Sigmoid colon (tissue), 7 donors: ENCODE results near the gene CAPN6. TPM values are rescaled to one million over a fixed set of nuclear protein-coding genes. Genes with fewer than 3 reads are reported as not detected.
A peak's percentile ranks its signal among the peaks of the same experiment; 100 is the strongest.

ENCODE experiments used
- DNase-seq: peaks from one replicate; pipeline ENCODE4 v3.0.0-alpha.2; 2019
- H3K27ac ChIP-seq, 4 donors: fragments of 200-600 bp; sonication (generic); one replicate each; pipeline ENCODE4 v1.5.1; 2016 to 2019; ENCODE audit warnings: mild to moderate bottlenecking in 1 of 4
- H3K27me3 ChIP-seq, 3 donors: fragments of 200-600 bp; sonication (generic); one replicate each; pipeline ENCODE4 v1.5.1; 2019; ENCODE audit warnings: mild to moderate bottlenecking in 1 of 3
- H3K36me3 ChIP-seq, 4 donors: fragments of 200-600 bp; sonication (generic); one replicate each; pipeline ENCODE4 v1.5.1; 2016 to 2019
- H3K4me1 ChIP-seq, 4 donors: fragments of 200-600 bp; sonication (generic); one replicate each; pipeline ENCODE4 v1.5.1; 2017 to 2019
- H3K4me3 ChIP-seq, 4 donors: fragments of 200-600 bp; sonication (generic); one replicate each; pipeline ENCODE4 v1.5.1; 2017 to 2019; ENCODE audit warnings: mild to moderate bottlenecking in 2 of 4, moderate library complexity in 1 of 4
- H3K9me3 ChIP-seq, 4 donors: fragments of 200-600 bp in 3 of 4; sonication (generic) in 3 of 4; one replicate each; pipeline versions ENCODE4 v1.5.1 to v1.6.1; 2013 to 2019
- EP300 ChIP-seq, 4 donors: sonication (generic); formaldehyde crosslinking; IDR thresholded peaks; one replicate each; pipeline ENCODE4 v1.6.1; 2017; ENCODE audit warnings: antibody characterized with exemption in 4 of 4
- POLR2A ChIP-seq, 2 donors: fragments of 450-650 bp; IDR thresholded peaks; one replicate each; pipeline ENCODE4 v1.6.1; 2016; ENCODE audit warnings: antibody characterized with exemption in 2 of 2, mild to moderate bottlenecking in 2 of 2, moderate library complexity in 2 of 2
- POLR2AphosphoS5 ChIP-seq, 4 donors: sonication (generic); formaldehyde crosslinking; IDR thresholded peaks; one replicate each; pipeline ENCODE4 v1.6.1; 2017; ENCODE audit warnings: antibody characterized with exemption in 4 of 4
- WGBS, 2 donors: extraction: QIAGEN DNeasy Blood & Tissue Kit; methylation state at CpG; one replicate each; pipeline ENCODE4 v1.1.7; 2013; 5-methylcytosine and 5-hydroxymethylcytosine counted together
- intact Hi-C: fragments of 100-400 bp; cut with DNase I; formaldehyde crosslinking; loops from one replicate; pipeline ENCODE4 v1.15.1; 2023
- polyA plus RNA-seq, 3 donors: library from polyadenylated mRNA; stranded (reverse); fragments of 200-250 nt; gene quantifications; one replicate each; pipeline ENCODE4 v1.2.3, GENCODE V29; 2013
- total RNA-seq, 4 donors: library from RNA; depleted of rRNA; stranded (reverse); fragments of >200 nt; gene quantifications; one replicate each; pipeline ENCODE4 v1.1.0, GENCODE V29; 2016
- TF ChIP-seq, protein P1 (sequence below), 4 experiments: fragments of 450-650 bp in 3 of 4; fragments of 200-600 bp in 1 of 4; IDR thresholded peaks; one replicate each; pipeline ENCODE4 v1.5.1; 2016 to 2019; ENCODE audit warnings: antibody characterized with exemption in 4 of 4, mild to moderate bottlenecking in 3 of 4, moderate library complexity in 2 of 4
- donor health status: healthy with polysubstance abuse.
- donor health status: Bipolar disorder and iron deficiency.
- donor health status: healthy.

CAPN6 gene
- total and polyA plus RNA-seq, 7 donors = 0.81 to 2.8 (median 1.2) TPM

DNA sequence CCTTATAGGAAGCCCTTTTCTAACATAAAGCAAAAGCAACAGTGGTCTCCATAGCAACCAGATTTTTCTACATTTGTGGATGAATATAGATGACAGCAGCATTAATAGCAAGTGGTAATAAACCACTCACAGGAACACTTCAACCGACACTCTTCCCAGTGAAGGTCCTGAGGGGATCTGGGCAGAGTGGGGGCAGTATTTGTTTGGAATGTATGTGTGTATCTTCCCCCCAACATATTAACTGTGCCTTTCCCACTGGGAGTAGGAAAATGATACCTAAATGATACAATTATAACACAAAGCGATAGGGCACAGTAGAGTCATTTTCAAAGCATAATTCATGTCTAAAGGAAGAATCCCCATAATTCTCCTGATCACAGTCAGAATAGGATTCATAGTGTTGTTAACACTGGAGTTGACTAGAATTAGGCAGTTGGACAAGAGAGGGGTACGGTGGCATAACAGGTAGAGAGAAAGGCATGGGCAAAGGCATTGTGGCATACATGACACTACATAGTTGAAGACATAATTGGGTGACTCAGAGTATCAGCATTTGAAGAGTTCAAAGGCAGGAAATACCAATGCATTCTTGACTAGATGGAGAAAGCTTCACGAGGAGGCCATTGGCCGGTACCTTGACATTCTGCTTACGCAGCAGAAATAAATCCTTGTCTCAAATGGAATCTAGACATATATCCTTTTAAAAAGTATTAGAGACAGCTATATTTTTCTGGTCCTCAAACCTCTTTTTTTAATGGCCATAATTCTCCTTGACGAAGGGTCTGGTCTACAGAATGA, 15.2 kb downstream of the CAPN6 start:
- Histone ChIP-seq H3K27ac (no peak overlapping the region), H3K36me3 (no peaks in the 10 kb centered on the region), H3K27me3 (no peaks in the 10 kb centered on the region), H3K9me3 (no peaks in the 10 kb centered on the region), H3K4me1 (no peaks in the 10 kb centered on the region), H3K4me3 (no peak overlapping the region)
- DNase-seq = no peak
- TF ChIP-seq, protein P1, sequence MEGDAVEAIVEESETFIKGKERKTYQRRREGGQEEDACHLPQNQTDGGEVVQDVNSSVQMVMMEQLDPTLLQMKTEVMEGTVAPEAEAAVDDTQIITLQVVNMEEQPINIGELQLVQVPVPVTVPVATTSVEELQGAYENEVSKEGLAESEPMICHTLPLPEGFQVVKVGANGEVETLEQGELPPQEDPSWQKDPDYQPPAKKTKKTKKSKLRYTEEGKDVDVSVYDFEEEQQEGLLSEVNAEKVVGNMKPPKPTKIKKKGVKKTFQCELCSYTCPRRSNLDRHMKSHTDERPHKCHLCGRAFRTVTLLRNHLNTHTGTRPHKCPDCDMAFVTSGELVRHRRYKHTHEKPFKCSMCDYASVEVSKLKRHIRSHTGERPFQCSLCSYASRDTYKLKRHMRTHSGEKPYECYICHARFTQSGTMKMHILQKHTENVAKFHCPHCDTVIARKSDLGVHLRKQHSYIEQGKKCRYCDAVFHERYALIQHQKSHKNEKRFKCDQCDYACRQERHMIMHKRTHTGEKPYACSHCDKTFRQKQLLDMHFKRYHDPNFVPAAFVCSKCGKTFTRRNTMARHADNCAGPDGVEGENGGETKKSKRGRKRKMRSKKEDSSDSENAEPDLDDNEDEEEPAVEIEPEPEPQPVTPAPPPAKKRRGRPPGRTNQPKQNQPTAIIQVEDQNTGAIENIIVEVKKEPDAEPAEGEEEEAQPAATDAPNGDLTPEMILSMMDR (IDR thresholded peaks at IDR 0.05) = no peak
- no peak for TF ChIP-seq EP300 (IDR thresholded peaks at IDR 0.05)
- no peak for TF ChIP-seq POLR2AphosphoS5 (IDR thresholded peaks at IDR 0.05)
- TF ChIP-seq POLR2A (IDR thresholded peaks at IDR 0.05) = no peak
- intact Hi-C loops = no loop called here
- 88 to 93% methylated on average over 7 of the region's 7 CpGs for WGBS, 2 donors

DNA sequence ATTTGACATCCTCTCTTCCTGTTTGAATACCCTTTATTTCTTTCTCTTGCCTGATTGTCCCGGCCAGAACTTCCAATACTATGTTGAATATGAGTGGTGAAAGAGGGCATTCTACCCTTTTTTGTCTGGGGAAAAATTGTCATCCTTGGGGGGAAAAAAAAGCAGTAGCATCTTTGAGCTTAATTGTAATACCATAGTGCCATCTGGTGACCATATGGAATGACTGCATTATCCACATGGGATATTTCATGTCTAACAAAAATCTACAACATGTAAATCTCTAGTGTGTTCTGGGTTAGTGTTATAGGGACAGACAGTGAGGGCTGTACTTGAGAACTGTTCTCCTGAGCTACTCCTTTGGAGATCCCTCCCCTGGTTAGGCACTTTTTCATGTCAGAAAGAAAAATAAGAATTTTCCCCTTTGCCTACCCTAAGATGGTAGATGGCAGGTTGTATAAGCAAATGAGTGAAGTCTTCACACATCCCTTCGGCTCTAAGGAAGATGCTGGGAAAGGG, 26.0 kb downstream of the CAPN6 start:
- WGBS, 2 donors = 47 to 54% methylated on average over 2 of the region's 2 CpGs
- DNase-seq = no peak

DNA sequence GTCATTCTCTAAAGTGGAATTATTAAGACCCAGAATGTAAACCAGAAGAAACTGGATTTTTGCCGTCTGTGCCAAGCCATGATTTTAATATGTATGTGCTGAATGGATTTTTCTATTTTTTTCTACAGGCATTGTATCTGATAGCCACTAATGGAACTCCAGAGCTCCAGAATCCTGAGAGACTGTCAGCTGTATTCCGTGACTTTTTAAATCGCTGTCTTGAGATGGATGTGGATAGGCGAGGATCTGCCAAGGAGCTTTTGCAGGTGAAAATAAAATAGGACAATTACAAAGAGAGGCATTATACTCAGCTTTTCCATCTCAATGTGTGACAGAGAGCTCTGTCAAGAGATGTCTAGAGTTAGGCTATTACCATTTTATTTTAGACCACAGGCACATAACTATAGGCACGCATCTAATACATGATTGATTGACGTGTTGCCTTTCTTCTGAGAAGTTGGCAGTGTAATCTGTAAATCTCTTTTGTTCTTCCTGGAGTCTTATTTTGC, 53.9 kb downstream of the CAPN6 start:
- Histone ChIP-seq H3K4me1 (no peaks in the 10 kb centered on the region), H3K27me3 (no peaks in the 10 kb centered on the region), H3K36me3 (no peaks in the 10 kb centered on the region), H3K9me3 (no peaks in the 10 kb centered on the region), H3K27ac (no peak overlapping the region), H3K4me3 (no peak overlapping the region)
- TF ChIP-seq POLR2AphosphoS5 (IDR thresholded peaks at IDR 0.05) = no peak
- TF ChIP-seq EP300 (IDR thresholded peaks at IDR 0.05) = no peak
- TF ChIP-seq POLR2A (IDR thresholded peaks at IDR 0.05) = no peak
- TF ChIP-seq, protein P1 (IDR thresholded peaks at IDR 0.05) = no peak
- WGBS, 2 donors = 94 to 95% methylated on average over 6 of the region's 6 CpGs
- DNase-seq = no peak
- intact Hi-C loops = no loop called here

More for the DNA sequence above, 26.0 kb downstream of the CAPN6 start:
- intact Hi-C loops = loop anchor here (2.0 to 5.0 kb wide), 2 partner anchors 389 to 792 kb away; no protein-coding TSS in a partner anchor
- Histone ChIP-seq H3K4me3 (no peak overlapping the region), H3K27me3 (no peaks in the 10 kb centered on the region), H3K27ac (no peak overlapping the region), H3K9me3 (no peaks in the 10 kb centered on the region), H3K4me1 (no peaks in the 10 kb centered on the region), H3K36me3 (no peaks in the 10 kb centered on the region)
- TF ChIP-seq POLR2A (IDR thresholded peaks at IDR 0.05) = no peak
- TF ChIP-seq, protein P1 (IDR thresholded peaks at IDR 0.05) = peak in 1 of 4 experiments; percentile 22

DNA sequence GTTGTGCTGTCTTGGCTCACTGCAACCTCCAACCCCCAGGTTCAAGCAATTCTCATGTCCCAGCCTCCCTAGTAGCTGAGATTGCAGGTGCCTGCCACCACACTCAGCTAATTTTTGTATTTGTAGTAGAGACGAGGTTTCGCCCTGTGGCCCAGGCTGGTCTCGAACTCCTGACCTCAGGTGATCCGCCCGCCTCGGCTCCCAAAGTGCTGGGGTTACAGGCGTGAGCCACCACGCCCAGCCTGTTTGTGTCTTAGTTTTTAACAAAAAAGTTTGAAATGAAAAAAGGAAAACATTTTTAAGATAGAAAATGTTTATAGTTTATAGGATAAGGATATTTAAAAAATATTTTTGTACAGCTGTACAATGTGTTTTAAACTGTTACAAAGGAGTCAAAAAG, 62.4 kb downstream of the CAPN6 start:
- H3K27me3 ChIP-seq = no peaks in the 10 kb centered on the region
- TF ChIP-seq, protein P1 (IDR thresholded peaks at IDR 0.05) = no peak
- H3K27ac ChIP-seq = no peak overlapping the region
- peak; percentile 52 for DNase-seq
- WGBS, 2 donors = 87 to 94% methylated on average over 8 of the region's 8 CpGs
- no peaks in the 10 kb centered on the region for H3K9me3 ChIP-seq
- H3K4me1 ChIP-seq = no peaks in the 10 kb centered on the region
- H3K4me3 ChIP-seq = no peak overlapping the region
- intact Hi-C loops = no loop called here
- no peaks in the 10 kb centered on the region for H3K36me3 ChIP-seq
